HG03039 (cell line): Measurements from ENCODE around the gene LRRC3C.
"Not testable (repeated sequence)": the region's sequence is repeated elsewhere in the genome, so short reads cannot be mapped to it uniquely, and the experiment has no call there.

Experiments used
- ATAC-seq: cut with Tn5 transposase; IDR thresholded peaks from one replicate; pipeline ENCODE4 v1.9.1; 2021; ENCODE audit warnings: mild to moderate bottlenecking, moderate library complexity; ENCODE audit not compliant: unreplicated experiment

LRRC3C gene, protein sequence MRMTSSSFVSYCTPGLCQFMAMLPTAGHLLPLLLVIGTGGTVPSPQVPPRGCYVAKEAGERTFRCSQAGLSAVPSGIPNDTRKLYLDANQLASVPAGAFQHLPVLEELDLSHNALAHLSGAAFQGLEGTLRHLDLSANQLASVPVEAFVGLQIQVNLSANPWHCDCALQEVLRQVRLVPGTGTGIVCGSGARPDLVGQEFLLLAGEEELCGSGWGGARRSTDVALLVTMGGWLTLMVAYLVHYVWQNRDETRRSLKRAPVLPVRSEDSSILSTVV

GRCh38 chr17:39927101-39927928 is at the start of gene LRRC3C, which contains the start of gene ORMDL3:
Gene LRRC3C (plus strand): TSS chr17:39927732. CDS start chr17:39941524, 13,792 bp downstream.
Gene ORMDL3 (minus strand): TSS chr17:39927601. CDS start chr17:39924203, 3,398 bp downstream.
- peak; percentile 77 for ATAC-seq

GRCh38 chr17:39886102-39886501 is 41.4 kb upstream of the LRRC3C start:
- not testable (repeated sequence) for ATAC-seq

DNA sequence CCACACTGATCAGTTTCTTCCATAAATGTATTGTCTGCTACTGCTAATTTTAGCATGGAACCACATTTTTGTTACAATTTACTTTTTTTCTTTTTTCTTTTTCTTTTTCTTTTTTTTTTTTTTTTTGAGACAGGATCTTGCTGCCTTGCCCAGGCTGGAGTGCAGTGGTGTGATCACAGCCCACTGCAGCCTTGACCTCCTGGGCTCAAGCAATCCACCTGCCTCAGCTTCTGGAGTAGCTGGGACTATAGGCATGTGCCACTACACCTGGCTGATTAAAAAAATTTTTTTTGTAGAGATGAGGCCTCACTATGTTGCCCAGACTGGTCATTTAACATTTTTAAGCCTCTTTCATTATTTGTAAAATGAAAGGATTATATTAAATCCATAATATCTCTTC is 40.5 kb upstream of the LRRC3C start:
- ATAC-seq = no peak

- no peak for ATAC-seq
These were observed 38.3 kb upstream of the LRRC3C start for GRCh38 chr17:39889200-39889599.

DNA sequence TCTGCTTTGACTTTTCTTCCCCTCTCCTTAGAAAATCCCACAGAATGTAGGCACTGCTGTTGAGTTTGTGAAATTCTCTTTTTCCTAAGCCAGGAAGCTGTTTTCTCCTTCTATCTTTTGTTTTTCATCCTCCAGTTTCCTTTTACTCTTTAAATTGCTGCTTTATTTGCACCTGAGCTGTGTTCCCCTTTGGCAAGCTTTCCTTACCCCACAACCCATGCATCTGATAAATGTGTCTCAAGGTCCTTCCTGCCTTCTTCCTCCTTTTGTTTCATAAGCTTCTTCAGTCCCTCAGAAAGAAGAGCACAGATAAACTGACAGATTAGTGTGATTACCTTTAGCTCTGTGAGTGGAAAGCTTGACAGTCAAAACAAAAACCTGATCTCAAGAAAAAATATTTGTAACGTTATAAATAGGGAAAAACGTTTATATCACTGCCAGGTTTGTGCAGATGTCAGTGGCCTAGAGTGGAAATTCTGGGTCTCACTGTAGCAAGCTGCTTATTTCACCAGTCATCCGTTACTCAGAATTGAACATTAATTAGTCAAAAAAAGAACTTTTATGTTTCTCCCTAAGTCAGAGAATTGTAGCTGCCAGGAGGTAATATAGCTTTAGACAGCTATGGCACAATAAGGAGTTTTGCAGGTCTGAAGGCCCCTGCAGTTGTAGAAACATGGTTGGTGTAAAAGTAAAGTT is 32.7 kb upstream of the LRRC3C start:
- ATAC-seq = no peak

DNA sequence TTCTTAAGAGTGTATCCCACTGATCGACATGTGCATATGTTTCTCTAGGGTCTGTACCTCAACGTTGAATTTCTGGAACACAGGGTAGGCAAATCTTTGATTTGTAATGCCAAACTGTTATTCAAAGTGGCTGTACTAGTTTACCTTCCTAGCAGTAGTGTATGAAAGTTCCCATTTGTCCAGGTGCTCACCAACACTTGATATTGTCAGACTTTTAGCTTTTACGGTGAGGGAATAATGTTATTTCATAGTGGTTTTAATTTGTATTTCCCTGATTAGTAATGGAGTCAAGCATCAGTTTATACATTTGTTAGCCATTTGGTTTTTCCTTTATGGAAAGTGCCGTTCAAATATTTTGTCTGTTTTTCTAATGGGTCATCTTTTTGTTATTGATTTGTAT is 29.4 kb upstream of the LRRC3C start:
- ATAC-seq = no peak

DNA sequence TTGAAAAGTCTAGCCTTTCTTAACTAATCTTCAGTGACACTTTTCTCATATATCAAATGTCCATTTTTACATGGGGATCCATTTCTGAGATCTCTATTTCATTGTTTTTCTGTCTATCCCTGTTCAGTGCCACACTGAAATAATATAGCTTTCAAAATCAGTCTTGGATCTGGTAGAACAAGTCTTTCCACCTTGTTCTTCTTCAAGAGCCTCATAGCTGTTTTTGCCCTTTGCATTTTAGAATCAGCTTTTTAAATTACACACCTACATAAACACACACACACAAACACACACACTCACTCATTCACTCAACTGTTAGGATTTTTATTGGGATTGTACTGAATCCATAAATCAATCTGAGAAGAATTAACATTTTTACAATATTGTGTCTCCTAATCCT is 28.3 kb upstream of the LRRC3C start:
- no peak for ATAC-seq

DNA sequence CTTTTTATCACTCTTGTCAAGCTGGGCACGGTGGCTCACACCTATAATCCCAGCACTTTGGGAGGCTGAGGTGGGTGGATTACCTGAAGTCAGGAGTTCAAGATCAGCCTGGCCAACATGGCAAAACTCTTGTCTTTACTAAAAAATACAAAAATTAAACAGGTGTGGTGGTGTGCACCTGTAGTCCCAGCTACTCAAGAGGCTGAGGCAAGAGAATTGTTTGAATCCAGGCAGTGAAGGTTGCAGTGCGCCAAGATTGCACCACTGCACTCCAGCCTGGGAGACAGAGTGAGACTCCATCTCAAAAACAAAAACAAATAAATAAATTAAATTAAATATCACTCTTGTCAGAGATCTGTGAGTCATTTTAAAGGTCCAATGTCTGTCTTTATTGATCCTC is 25.5 kb upstream of the LRRC3C start:
- ATAC-seq = not testable (repeated sequence)

GRCh38 chr17:39903158-39903884 is 24.2 kb upstream of the LRRC3C start:
- no peak for ATAC-seq

GRCh38 chr17:39904990-39905288 is 22.6 kb upstream of the LRRC3C start:
- no peak for ATAC-seq

- no peak for ATAC-seq
These were observed 18.7 kb upstream of the LRRC3C start for GRCh38 chr17:39908789-39909352.

- no peak for ATAC-seq
These were observed 13.5 kb upstream of the LRRC3C start for GRCh38 chr17:39913989-39914388.

DNA sequence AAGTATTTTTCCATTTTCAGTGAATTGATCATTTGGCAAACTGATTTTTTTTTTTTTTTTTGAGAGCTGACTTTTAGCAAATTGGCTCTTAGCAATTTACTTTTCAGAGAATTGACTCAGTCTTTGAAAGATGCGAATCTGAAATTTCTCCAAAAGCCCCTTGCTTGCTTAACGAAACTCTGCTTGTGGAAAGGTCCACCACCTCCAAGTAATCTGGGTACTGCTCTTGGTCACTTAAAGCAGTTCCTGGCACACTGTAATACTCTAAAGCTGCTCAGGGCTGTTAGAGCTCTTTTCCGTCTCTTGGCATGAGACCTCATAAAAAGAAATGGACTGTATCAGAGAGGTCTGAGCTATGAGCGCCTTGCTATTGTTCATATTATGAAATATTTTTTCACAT is 12.0 kb upstream of the LRRC3C start:
- ATAC-seq = no peak

- no peak for ATAC-seq
These were observed 10.6 kb upstream of the LRRC3C start for GRCh38 chr17:39916918-39917317.

- ATAC-seq = no peak
These were observed 8.3 kb upstream of the LRRC3C start for GRCh38 chr17:39919087-39919683.

DNA sequence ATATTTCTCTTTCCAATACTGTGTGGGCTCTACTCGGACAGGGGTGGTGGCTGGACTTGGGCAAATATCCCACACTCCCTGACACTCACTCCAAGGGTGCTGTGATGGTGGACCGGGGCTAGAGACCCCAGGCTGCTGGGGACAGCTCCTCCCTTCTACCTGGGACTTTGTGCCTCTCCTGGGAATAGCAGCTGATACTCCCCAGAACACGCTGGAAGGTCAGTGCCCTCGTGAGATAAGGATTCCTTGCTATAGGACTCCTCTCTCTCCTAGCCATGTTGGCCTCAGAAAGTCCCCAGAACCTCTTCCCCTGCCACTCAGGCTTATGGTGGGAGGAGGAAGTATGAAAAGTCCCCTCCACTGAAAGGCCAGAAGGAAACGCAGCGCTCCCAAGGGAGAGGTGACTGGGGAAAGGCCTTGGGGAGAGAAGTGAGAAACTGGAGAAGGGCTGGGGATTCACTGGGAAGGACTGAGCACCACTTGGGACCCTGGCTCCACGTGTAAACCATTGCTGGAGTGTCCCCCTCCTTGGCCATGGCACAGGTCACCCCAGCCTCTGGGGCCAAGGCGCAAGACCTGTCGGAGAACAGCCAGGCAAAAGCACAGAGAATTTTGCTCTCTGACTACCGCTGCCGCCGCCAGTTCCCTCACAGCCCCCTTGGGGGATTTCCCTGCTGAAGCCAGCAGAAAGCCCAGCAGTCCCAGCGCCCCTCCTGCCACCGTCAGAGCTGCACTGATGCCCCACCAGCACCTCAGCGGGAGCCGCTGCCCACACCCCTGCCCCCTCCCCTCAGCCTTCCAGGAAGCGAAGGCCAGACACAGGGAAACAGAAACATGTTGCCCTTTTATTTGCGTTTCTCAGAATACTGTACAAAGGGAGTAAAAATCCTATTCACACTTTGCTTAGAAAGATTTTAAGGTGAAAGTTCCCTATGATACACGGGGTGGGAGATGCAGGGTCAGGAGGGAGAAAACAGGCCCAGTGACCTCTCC is 7.0 kb upstream of the LRRC3C start:
- ATAC-seq = no peak

GRCh38 chr17:39921323-39921722 is 6.2 kb upstream of the LRRC3C start:
- no peak for ATAC-seq

DNA sequence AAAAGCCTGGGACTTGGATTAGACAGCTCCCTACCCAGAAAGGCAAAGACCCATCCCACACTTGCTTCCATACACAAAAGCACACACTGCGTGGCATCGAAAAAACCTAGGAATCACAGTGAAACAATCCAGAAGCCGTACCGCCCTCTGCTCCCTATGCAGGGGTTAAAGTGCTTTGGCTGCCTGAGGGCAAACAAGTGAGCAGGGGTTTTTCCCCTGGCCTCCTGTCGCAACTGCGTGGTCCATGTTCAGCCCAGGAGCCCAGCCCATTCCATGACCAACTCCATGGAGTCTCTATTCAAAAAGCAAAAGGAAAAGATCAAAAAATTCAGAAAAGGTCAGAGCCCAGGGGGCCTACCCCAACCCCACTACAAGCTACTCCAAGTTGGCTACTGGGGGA is 5.5 kb upstream of the LRRC3C start:
- ATAC-seq = no peak

DNA sequence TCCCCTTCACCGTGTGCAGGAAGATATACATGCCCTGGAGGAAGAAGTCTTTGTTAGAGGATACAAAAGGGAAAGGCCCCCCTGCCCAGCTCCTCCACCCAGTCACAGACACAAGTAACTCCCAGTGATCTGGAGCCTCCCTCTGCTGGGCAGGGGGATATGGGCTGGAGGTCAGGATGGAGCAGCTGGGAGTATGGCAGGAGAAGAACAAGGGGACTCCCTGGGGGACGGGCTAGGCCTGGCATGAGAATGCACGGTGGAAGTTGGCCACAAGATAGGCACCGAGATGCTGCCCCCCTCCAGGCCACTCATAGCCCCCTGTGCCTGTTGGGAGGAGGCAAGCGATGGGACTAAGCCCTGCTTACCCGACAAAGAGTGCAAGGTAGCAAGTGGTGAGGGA is 4.3 kb upstream of the LRRC3C start:
- ATAC-seq = no peak
